Esophagus muscularis mucosa (tissue), 4 donors: Measurements from ENCODE around the gene LRRK1. TPM values are rescaled to one million over a fixed set of nuclear protein-coding genes. Genes with fewer than 3 reads are reported as not detected.
"Not testable (repeated sequence)": the region's sequence is repeated elsewhere in the genome, so short reads cannot be mapped to it uniquely, and the experiment has no call there.

ENCODE experiments used
- DNase-seq: peaks from one replicate; pipeline ENCODE4 v3.0.0-alpha.2; 2017; ENCODE audit errors: extremely low spot score
- H3K27ac ChIP-seq, 4 donors: fragments of 200-600 bp; sonication (generic); replicated peaks in 1 of 4; 1 replicate in 3 of 4; 2 replicates in 1 of 4; pipeline ENCODE4 v1.5.1; 2016 to 2019; ENCODE audit warnings: mild to moderate bottlenecking in 1 of 4
- H3K27me3 ChIP-seq, 4 donors: fragments of 200-600 bp; sonication (generic); one replicate each; pipeline versions ENCODE4 v1.5.1 to v1.6.0; 2016 to 2019
- H3K36me3 ChIP-seq, 4 donors: fragments of 200-600 bp; sonication (generic); one replicate each; pipeline ENCODE4 v1.5.1; 2016 to 2019
- H3K4me1 ChIP-seq, 4 donors: fragments of 200-600 bp; sonication (generic); one replicate each; pipeline ENCODE4 v1.5.1; 2016 to 2019
- H3K4me3 ChIP-seq, 4 donors: fragments of 200-600 bp; sonication (generic); 1 replicate in 2 of 4; 2 replicates in 2 of 4; pipeline ENCODE4 v1.5.1; 2016 to 2019; ENCODE audit warnings: mild to moderate bottlenecking in 4 of 4, moderate library complexity in 1 of 4
- H3K9me3 ChIP-seq, 4 donors: fragments of 200-600 bp; sonication (generic); 1 replicate in 3 of 4; 2 replicates in 1 of 4; pipeline ENCODE4 v1.5.1; 2016 to 2019
- EP300 ChIP-seq: sonication (generic); formaldehyde crosslinking; IDR thresholded peaks from one replicate; pipeline ENCODE4 v1.6.1; 2017; ENCODE audit warnings: antibody characterized with exemption
- POLR2A ChIP-seq: fragments of 450-650 bp; IDR thresholded peaks from one replicate; pipeline ENCODE4 v1.6.1; 2017; ENCODE audit warnings: antibody characterized with exemption, moderate library complexity, mild to moderate bottlenecking, low read depth
- POLR2AphosphoS5 ChIP-seq, 2 donors: sonication (generic); formaldehyde crosslinking; IDR thresholded peaks; one replicate each; pipeline ENCODE4 v1.6.1; 2017; ENCODE audit warnings: antibody characterized with exemption in 2 of 2
- WGBS: methylation state at CpG from one replicate; pipeline ENCODE4 v1.1.5; 2018; 5-methylcytosine and 5-hydroxymethylcytosine counted together
- intact Hi-C: fragments of 100-400 bp; cut with DNase I; formaldehyde crosslinking; loops from one replicate; pipeline ENCODE4 v1.15.1; 2023
- total RNA-seq, 4 donors: library from RNA; depleted of rRNA; stranded (reverse); fragments of >200 nt; gene quantifications; one replicate each; pipeline versions ENCODE4 v1.1.0 to v1.2.1, GENCODE V29; 2016
- TF ChIP-seq, protein P1 (sequence below), 3 experiments: fragments of 200-600 bp in 2 of 3; fragments of 450-650 bp in 1 of 3; sonication (generic) in 2 of 3; IDR thresholded peaks; one replicate each; pipeline ENCODE4 v1.5.1; 2017 to 2019; ENCODE audit warnings: antibody characterized with exemption in 3 of 3, mild to moderate bottlenecking in 2 of 3, moderate library complexity in 1 of 3

LRRK1 gene
- total RNA-seq, 4 donors from 2014 or later, result 11.3 to 18.0 (median 15.4) TPM

DNA sequence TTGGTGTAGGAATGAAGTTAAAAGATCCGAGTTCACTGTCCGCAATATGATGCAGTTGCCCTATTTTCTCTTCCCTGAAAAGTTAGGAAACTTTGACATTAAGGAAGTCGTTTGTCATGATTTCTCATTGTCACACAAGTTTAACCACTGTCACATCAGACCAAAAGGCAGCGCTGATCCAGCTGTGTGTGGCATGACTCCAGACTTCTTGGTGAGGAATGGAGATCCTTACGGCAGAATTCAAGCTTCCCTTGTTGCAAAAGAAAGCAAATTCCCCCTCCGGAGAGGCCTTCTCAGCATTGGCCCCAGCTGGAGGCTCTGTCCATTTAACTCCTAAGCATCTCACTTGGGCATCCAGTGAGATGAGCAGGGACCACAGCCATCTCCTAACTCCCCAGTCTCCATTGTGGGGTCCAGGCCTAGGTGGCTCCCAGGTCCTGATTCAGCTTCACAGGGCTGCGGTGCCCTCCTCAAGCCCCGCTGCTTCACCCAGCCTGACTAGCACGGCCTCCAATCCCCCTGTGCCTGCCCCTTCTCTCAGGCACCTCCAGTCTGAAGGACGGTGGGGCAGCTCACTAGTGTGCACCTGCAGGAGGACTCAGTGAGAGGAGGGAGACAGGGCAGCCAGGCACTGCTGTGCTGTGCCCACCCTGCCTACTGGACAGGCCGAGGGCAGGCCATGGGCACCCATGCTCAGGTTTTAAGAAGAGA, 173.2 kb downstream of the LRRK1 start:
- Histone ChIP-seq H3K27me3 (no peaks in the 10 kb centered on the region), H3K9me3 (no peaks in the 10 kb centered on the region), H3K4me1 (peaks cover 22 to 41% (median 32%) of the 10 kb centered on the region in 4 donors), H3K27ac (peak overlapping the region; percentile 54 to 73 (median 56)), H3K4me3 (no peak overlapping the region), H3K36me3 (no peaks in the 10 kb centered on the region)
- TF ChIP-seq POLR2AphosphoS5 (IDR thresholded peaks at IDR 0.05), result no peak
- TF ChIP-seq POLR2A, result no peak
- TF ChIP-seq, protein P1, sequence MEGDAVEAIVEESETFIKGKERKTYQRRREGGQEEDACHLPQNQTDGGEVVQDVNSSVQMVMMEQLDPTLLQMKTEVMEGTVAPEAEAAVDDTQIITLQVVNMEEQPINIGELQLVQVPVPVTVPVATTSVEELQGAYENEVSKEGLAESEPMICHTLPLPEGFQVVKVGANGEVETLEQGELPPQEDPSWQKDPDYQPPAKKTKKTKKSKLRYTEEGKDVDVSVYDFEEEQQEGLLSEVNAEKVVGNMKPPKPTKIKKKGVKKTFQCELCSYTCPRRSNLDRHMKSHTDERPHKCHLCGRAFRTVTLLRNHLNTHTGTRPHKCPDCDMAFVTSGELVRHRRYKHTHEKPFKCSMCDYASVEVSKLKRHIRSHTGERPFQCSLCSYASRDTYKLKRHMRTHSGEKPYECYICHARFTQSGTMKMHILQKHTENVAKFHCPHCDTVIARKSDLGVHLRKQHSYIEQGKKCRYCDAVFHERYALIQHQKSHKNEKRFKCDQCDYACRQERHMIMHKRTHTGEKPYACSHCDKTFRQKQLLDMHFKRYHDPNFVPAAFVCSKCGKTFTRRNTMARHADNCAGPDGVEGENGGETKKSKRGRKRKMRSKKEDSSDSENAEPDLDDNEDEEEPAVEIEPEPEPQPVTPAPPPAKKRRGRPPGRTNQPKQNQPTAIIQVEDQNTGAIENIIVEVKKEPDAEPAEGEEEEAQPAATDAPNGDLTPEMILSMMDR (IDR thresholded peaks at IDR 0.05), result no peak
- no peak for TF ChIP-seq EP300
- intact Hi-C loops, result no loop called here
- DNase-seq, result no peak
- 67% methylated on average over 7 of the region's 11 CpGs for WGBS

DNA sequence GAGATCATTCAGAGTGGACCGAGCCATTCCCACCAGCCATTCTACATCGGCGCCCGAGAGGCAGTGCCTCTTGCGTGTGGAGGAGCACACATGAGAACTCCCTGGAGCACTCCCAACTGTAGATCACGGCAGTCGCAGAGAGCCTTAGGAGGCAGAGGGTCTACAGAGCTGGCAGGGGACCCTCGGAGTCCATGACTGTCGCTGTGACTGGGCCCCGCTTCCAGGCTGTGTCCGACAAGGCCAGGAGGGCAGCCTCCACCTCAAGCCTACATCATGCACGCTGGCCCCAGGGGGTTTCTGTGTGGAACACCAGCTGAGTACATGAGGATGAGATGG, 173.7 kb downstream of the LRRK1 start:
- H3K4me1 ChIP-seq, result peaks cover 22 to 41% (median 32%) of the 10 kb centered on the region in 4 donors
- no peaks in the 10 kb centered on the region for H3K27me3 ChIP-seq
- no peaks in the 10 kb centered on the region for H3K9me3 ChIP-seq
- peak overlapping the region in 3 of 4 donors; percentile 14 to 73 (median 54) for H3K27ac ChIP-seq
- no peak overlapping the region for H3K4me3 ChIP-seq
- TF ChIP-seq, protein P1 (IDR thresholded peaks at IDR 0.05), result no peak
- TF ChIP-seq EP300, result no peak
- TF ChIP-seq POLR2AphosphoS5 (IDR thresholded peaks at IDR 0.05), result no peak
- no peak for TF ChIP-seq POLR2A
- WGBS, result over 99% methylated on average over 12 of the region's 12 CpGs
- no peak for DNase-seq
- H3K36me3 ChIP-seq, result no peaks in the 10 kb centered on the region
- intact Hi-C loops, result no loop called here

DNA sequence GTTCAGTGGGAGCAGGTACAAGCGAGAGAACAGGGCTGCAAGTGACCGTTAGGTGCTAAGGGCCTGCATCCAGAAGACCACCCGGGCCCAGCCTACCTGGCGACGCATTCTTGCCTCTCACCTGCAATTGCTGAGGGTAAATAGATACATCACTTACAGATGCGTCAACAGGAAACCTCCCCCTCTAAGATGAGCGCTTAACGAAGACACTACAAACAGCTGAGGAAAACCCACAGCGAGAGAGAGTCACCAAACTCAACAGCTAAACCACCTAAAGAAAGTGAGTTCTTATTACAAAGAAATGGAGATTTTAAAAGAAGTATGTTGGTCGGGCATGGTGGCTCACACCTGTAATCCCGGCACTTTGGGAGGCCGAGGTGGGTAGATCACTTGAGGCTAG, 174.8 kb downstream of the LRRK1 start:
- no peak for DNase-seq
- H3K9me3 ChIP-seq, result no peaks in the 10 kb centered on the region
- H3K36me3 ChIP-seq, result no peaks in the 10 kb centered on the region
- intact Hi-C loops, result no loop called here
- H3K4me3 ChIP-seq, result no peak overlapping the region
- WGBS, result 87% methylated on average over 12 of the region's 12 CpGs
- H3K27me3 ChIP-seq, result no peaks in the 10 kb centered on the region
- no peak overlapping the region for H3K27ac ChIP-seq
- H3K4me1 ChIP-seq, result peaks cover 18 to 33% (median 26%) of the 10 kb centered on the region in 4 donors
- TF ChIP-seq POLR2AphosphoS5 (IDR thresholded peaks at IDR 0.05) (no peak), EP300 (no peak), POLR2A (no peak)
- TF ChIP-seq, protein P1 (IDR thresholded peaks at IDR 0.05), result no peak

DNA sequence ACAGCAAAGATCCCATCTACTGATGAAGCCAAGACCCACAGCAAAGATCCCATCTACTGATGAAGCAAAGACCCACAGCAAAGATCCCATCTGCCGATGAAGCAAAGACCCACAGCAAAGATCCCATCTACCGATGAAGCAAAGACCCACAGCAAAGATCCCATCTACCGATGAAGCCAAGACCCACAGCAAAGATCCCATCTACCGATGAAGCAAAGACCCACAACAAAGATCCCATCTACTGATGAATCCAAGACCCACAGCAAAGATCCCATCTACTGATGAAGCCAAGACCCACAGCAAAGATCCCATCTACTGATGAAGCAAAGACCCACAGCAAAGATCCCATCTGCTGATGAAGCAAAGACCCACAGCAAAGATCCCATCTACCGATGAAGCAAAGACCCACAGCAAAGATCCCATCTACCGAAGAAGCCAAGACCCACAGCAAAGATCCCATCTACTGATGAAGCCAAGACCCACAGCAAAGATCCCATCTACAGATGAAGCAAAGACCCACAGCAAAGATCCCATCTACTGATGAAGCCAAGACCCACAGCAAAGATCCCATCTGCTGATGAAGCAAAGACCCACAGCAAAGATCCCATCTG, 176.7 kb downstream of the LRRK1 start:
- H3K36me3 ChIP-seq, H3K27ac ChIP-seq, H3K27me3 ChIP-seq, H3K9me3 ChIP-seq, H3K4me3 ChIP-seq, intact Hi-C loops, DNase-seq: not testable (repeated sequence)
- 62% methylated on average over 4 of the region's 6 CpGs for WGBS
- H3K4me1 ChIP-seq, result peaks cover 15 to 20% (median 20%) of the 10 kb centered on the region in 4 donors

DNA sequence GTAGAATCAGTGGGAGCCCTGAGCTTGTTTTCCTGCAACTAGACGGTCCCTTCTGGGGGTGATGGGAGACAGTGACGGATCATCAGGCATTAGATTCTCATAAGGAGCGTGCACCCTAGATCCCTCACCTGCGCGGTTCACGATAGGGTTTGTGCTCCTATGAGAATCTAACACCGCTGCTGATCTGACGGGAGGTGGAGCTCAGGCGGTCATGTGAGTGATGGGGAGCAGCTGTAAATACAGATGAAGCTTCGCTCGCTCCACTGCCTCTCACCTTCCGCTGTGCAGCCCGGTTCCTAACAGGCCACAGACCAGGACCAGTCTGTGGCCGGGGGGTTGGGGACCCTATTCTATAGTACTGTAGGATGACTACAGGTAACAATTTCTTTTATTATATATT, 178.0 kb downstream of the LRRK1 start:
- 92% methylated on average over 14 of the region's 14 CpGs for WGBS
- Histone ChIP-seq H3K4me1 (peaks cover 6 to 8% (median 8%) of the 10 kb centered on the region in 4 donors), H3K27me3 (no peaks in the 10 kb centered on the region), H3K27ac (no peak overlapping the region), H3K36me3 (no peaks in the 10 kb centered on the region), H3K9me3 (no peaks in the 10 kb centered on the region), H3K4me3 (no peak overlapping the region)
- TF ChIP-seq POLR2A (no peak), EP300 (no peak), POLR2AphosphoS5 (IDR thresholded peaks at IDR 0.05) (no peak)
- TF ChIP-seq, protein P1 (IDR thresholded peaks at IDR 0.05), result no peak
- no peak for DNase-seq
- intact Hi-C loops, result no loop called here
